Activated CD8-positive, alpha-beta T cell treated with anti-CD3 and anti-CD28 coated beads for 36 hours (primary cell): Measurements from ENCODE around the gene INO80B. TPM values are rescaled to one million over a fixed set of nuclear protein-coding genes. Genes with fewer than 3 reads are reported as not detected.
A peak's percentile ranks its signal among the peaks of the same experiment; 100 is the strongest.

Experiments used
- ATAC-seq: fragments of 200-7000 bp; cut with Tn5 transposase; one replicate; pipeline ENCODE4 v1.10.0; 2021; ENCODE audit warnings: mild to moderate bottlenecking, moderate library complexity
- CTCF ChIA-PET: fragments of 350-600 bp; sonication (Branson Sonifier 250); formaldehyde crosslinking; loops from one replicate; lab custom pipeline; 2021; ENCODE audit warnings: antibody characterized with exemption; lab: Charles Lee
- POLR2A ChIA-PET: fragments of 350-600 bp; sonication (Branson Sonifier 250); formaldehyde crosslinking; loops from one replicate; lab custom pipeline; 2021; ENCODE audit warnings: antibody characterized with exemption; lab: Charles Lee
- DNase-seq: peaks from one replicate; pipeline ENCODE4 v3.0.0-alpha.2; 2020
- H3K27ac Mint-ChIP-seq: one replicate; pipeline ENCODE4 v1.8.0; 2021; ENCODE audit warnings: mild to moderate bottlenecking, mixed read lengths
- H3K27me3 Mint-ChIP-seq: one replicate; pipeline ENCODE4 v1.8.0; 2021; ENCODE audit warnings: mixed read lengths
- H3K36me3 Mint-ChIP-seq: one replicate; pipeline ENCODE4 v1.8.0; 2021; ENCODE audit warnings: low read depth, mixed read lengths
- H3K4me1 Mint-ChIP-seq: one replicate; pipeline ENCODE4 v1.8.0; 2021; ENCODE audit warnings: low read depth, mixed read lengths
- H3K4me3 Mint-ChIP-seq: one replicate; pipeline ENCODE4 v1.8.0; 2021; ENCODE audit warnings: mild to moderate bottlenecking, moderate library complexity, mixed read lengths
- H3K9me3 Mint-ChIP-seq: one replicate; pipeline ENCODE4 v1.8.0; 2021; ENCODE audit warnings: mixed read lengths
- intact Hi-C: fragments of 100-400 bp; cut with micrococcal nuclease; formaldehyde crosslinking; loops from one replicate; pipeline ENCODE4 v1.10.0; 2022
- total RNA-seq, 2 experiments: library from RNA; stranded (reverse); gene quantifications; one replicate each; pipeline ENCODE4 v1.2.3, GENCODE V29; 2021
- TF ChIP-seq, protein P1 (sequence below): fragments of 200-600 bp; IDR thresholded peaks from one replicate; pipeline ENCODE4 v1.8.0; 2022; ENCODE audit warnings: antibody characterized with exemption, mild to moderate bottlenecking

Gene INO80B
- total RNA-seq, 2 experiments from 2014 or later, result 23.9 to 24.2 TPM

DNA sequence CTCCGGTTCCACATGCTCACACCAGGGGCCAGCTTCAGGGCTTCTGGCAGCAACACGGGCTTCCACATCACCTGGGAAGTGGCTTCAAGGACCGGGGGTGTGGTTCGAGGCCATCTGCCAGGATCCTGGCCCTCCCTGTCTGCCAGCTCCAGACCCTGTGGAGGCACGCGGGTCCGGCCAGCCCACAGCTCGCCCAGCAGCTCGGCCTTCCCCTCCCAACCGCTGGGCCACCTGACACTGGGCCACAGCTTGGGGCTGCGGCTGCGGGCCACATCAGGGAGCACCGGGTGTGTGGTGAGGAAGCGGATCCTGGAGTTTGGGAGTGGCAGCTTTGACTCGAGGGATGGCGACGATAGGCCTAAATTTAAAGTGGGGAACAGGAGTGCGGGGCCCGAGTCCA is 40.4 kb upstream of the INO80B start:
- no peak for DNase-seq
- H3K27ac Mint-ChIP-seq, result no peak overlapping the region
- ATAC-seq, result no peak
- peaks cover 11% of the 10 kb centered on the region for H3K4me1 Mint-ChIP-seq
- intact Hi-C loops, result no loop called here
- no peaks in the 10 kb centered on the region for H3K9me3 Mint-ChIP-seq
- CTCF ChIA-PET, result interaction anchor here (1.0 to 1.5 kb wide), 2 partner anchors 13 to 22 kb away, joined by 3 to 6 read pairs; no protein-coding TSS in a partner anchor
- TF ChIP-seq, protein P1, sequence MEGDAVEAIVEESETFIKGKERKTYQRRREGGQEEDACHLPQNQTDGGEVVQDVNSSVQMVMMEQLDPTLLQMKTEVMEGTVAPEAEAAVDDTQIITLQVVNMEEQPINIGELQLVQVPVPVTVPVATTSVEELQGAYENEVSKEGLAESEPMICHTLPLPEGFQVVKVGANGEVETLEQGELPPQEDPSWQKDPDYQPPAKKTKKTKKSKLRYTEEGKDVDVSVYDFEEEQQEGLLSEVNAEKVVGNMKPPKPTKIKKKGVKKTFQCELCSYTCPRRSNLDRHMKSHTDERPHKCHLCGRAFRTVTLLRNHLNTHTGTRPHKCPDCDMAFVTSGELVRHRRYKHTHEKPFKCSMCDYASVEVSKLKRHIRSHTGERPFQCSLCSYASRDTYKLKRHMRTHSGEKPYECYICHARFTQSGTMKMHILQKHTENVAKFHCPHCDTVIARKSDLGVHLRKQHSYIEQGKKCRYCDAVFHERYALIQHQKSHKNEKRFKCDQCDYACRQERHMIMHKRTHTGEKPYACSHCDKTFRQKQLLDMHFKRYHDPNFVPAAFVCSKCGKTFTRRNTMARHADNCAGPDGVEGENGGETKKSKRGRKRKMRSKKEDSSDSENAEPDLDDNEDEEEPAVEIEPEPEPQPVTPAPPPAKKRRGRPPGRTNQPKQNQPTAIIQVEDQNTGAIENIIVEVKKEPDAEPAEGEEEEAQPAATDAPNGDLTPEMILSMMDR, result no peak
- peaks cover 6% of the 10 kb centered on the region for H3K27me3 Mint-ChIP-seq
- POLR2A ChIA-PET, result interaction anchor here (1.3 kb wide), 1 partner anchor 23 kb away, joined by 3 read pairs; no protein-coding TSS in a partner anchor
- H3K4me3 Mint-ChIP-seq, result peak overlapping the region; percentile 54
- H3K36me3 Mint-ChIP-seq, result no peaks in the 10 kb centered on the region

DNA sequence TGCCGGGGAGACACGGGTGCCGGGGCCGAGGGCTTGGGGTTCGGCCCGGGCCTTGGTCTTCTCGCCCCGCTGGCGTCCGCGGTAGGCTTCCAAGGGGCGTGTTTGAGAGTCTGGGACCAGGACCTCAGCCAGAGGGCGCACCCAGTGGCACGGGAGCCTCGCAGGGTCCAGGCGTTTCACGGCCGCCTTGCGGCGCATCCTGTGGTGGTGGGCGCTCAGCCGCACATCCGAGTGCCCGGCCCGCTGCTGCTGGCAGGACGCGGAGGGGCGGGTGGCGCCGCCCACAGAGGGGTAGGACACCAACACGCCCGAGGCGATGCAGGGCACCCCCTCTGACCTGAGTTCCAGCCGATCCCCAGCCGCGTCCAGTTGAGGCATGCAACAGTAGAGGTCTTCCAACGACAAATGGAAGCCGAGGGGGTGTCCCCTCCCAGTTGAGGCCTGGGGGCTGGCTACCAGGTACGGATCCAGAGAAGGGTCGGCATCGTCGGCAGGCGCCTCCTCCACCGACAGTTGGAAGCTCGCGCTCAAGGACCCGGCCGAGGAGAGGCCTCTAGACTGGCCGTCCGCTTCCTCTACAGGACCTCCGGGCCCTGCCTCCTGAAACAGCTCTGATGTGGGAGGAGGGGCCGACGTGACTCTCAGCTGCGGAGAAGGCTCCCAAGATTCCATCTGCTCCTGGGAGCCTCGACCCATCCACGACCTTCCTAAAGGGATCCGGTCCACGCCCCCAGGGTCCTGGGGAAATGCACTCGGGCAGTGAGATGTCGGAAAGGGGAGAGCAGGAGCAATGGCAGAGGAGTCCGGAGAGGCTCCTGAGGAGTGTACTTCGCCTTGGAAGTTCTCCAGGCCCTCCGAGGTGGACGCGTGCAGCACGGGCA is 39.8 kb upstream of the INO80B start:
- DNase-seq (peak; percentile 25), ATAC-seq (peak; percentile 57)
- Mint-ChIP-seq H3K9me3 (no peaks in the 10 kb centered on the region), H3K27ac (no peak overlapping the region), H3K4me3 (peak overlapping the region; percentile 54), H3K27me3 (peaks cover 5% of the 10 kb centered on the region), H3K36me3 (no peaks in the 10 kb centered on the region), H3K4me1 (peaks cover 14% of the 10 kb centered on the region)
- intact Hi-C loops, result no loop called here
- ChIA-PET CTCF (interaction anchor here (1.0 to 1.5 kb wide), 4 partner anchors 9 to 80 kb away, joined by 3 read pairs; no protein-coding TSS in a partner anchor), POLR2A (interaction anchor here (1.3 kb wide), 1 partner anchor 23 kb away, joined by 3 read pairs; no protein-coding TSS in a partner anchor)
- TF ChIP-seq, protein P1, result no peak

DNA sequence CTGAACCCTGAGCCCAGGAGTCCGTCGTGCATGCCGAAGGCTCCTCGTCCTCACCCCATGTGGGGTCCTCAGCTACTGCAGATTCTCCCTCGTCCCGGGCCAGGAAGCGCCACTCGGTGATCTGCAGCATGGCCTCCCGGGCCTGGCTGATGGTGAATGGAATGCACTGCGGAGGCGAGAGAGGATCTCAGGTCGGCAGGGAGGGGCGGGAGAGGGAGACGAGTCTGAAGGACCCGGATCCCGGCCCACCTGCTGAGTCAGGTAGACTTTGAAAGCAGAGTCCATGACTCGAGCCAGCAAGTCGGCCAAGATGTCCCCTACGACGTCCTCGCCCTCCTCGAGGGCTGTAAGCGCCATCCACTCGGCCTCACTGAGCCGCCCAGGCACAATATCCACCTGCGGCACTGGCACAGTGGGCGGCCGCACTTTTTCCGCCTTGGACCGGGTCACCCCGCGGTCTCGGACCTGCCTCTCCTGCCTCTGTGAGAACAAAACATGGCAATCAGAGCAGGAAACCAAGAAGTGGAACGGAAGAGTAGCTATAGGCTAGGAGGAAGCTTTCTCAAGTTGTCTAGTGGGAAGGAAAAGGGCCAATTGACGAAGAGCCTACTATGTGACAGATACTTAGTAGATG is 39.0 kb upstream of the INO80B start:
- CTCF ChIA-PET, result interaction anchor here (0.6 to 1.1 kb wide), 4 partner anchors 8 to 81 kb away, joined by 3 read pairs; no protein-coding TSS in a partner anchor
- peaks cover 18% of the 10 kb centered on the region for H3K4me1 Mint-ChIP-seq
- no peak for ATAC-seq

DNA sequence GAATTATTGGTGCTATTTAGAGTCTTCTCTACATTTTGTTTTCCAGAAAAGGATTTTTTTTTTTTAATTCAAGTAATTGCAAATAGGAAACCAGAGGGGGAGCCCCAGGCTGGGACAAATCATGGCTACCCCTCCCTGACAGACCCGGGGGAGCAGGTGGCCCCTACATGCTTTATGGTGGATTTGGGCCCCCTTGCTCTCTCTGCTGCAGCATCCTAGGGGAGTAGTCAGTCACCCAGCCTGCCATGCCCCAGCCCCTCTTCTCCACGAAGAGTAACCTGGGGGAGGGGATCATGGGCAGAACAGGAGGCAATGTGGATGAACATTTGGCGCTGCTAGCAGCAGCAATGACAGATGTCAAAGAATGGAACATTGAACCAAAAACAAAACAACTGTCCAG is 38.1 kb upstream of the INO80B start:
- peak; percentile 35 for DNase-seq
- no peak for ATAC-seq
- Mint-ChIP-seq H3K27me3 (peaks cover 5% of the 10 kb centered on the region), H3K4me3 (no peak overlapping the region), H3K9me3 (no peaks in the 10 kb centered on the region), H3K27ac (no peak overlapping the region), H3K4me1 (peaks cover 21% of the 10 kb centered on the region), H3K36me3 (no peaks in the 10 kb centered on the region)
- TF ChIP-seq, protein P1, result no peak
- ChIA-PET POLR2A (no interaction called here), CTCF (interaction anchor here (1.6 kb wide), 1 partner anchor 18 kb away, joined by 3 read pairs; no protein-coding TSS in a partner anchor)
- intact Hi-C loops, result no loop called here

More for the DNA sequence above, 39.0 kb upstream of the INO80B start:
- peak overlapping the region; percentile 54 for H3K4me3 Mint-ChIP-seq
- TF ChIP-seq, protein P1, result no peak
- no peaks in the 10 kb centered on the region for H3K36me3 Mint-ChIP-seq
- POLR2A ChIA-PET, result no interaction called here
- H3K27ac Mint-ChIP-seq, result no peak overlapping the region
- H3K27me3 Mint-ChIP-seq, result peaks cover 5% of the 10 kb centered on the region
- intact Hi-C loops, result no loop called here
- no peak for DNase-seq
- no peaks in the 10 kb centered on the region for H3K9me3 Mint-ChIP-seq
